Right forelimb (tissue), 1 donor: ENCODE results near the gene AVPR2.

Experiments used
- DNase-seq: peaks from one replicate; pipeline ENCODE4 v3.0.0-alpha.2; 2018

The AVPR2 gene

DNA sequence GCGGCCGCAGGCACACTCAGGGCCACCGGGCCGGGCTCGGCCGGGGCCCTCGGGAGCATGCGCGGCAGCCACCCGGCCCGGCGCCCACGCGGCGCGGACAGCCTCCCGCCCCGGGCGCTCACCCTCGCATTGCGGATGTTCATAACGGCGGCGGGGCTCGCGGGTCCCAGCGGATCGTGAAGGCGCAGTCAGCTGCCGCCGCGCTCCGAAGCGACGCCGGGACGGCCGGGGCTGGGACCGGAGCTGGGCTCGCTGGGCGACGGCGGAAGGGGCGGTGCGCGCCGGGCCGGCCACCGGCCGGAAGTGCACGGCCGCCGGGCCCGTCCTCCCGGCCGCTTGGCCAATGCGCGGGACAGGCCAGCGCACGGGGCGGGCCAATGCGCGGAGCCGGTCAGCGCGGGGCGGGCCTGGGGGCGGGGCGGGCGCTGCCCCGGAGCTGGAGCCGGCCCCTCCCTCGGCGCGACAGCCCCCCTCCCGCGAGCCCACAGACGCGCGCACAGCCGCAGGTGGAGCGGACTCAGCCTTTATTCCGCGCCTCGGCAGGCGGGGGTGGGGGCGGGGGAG is 30.4 kb downstream of the AVPR2 start, which contains the start of gene NAA10:
Gene NAA10 (minus strand): TSS at position 276 of the 564 bp plus-strand sequence. CDS start 133 bp downstream, at position 143.
- peak; percentile 82 for DNase-seq

DNA sequence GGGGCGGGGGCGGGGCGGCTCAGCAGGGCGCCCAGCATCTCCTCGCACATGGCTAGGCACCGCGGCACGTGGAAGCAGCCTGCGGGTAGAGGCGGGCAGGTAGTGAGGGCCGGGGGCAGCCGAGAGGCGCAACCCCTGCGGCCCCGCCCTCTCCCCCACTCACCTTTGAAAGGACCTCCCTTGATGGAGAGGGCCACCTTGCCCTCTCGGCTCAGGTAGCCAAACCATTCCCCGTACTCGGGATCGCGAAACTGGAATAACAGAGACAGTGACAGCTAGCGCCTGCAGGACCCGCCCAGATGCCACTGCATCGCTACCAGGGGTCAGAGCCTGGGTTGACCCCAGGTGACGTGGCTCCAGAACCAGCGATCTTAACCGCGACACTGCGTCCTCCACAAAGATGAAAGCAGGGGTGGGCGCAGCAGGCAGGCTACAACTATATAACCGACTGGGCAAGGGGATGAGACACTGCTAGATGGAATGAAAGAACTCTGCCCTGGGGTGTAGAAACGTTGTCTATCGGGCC is 30.9 kb downstream of the AVPR2 start:
- DNase-seq: no peak

DNA sequence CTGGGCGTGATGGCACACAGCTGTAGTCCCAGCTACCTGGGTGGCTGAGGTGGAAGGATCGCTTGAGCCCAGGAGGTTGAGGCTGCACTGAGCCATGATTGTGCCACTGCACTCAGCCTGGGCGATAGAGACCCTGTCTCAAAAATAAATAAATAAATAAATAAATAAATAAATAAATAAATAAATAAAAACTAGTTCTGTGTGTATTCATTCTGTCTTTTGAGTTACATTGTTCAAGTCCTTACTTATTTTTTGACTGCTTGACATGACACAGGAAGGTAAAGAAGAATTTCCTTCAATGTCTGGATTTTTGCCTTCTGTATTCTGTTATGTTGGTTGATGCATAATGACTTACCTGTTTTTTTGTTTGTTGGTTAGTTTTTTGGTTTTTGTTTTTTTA is 32.6 kb downstream of the AVPR2 start:
- DNase-seq: no peak

DNA sequence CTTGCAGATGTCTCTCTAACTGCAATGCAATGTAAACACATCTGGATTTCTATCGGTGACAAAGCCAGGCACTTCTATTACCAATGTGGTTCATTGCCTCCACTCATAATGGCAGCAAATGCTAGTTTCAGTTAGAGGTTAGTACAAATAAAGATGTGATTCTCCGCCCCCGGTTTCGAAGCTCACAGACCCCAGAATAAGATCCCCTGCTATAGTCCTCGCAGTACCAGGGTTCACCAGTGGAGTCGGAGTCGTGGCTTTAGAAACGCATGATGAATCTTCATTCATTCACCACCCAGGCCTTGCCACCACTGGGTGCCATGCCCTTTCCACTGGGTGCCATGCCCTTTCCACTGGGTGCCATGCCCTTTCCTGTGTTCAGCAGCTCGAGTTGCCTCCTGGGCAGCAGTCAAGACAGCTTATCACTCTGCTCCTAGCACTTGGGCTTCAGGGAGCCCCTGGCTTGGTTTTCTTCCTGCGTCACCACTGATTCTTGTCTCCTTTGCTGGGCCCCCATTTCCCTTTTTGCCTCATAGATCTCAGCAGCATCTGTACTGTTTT is 33.8 kb downstream of the AVPR2 start:
- no peak for DNase-seq

DNA sequence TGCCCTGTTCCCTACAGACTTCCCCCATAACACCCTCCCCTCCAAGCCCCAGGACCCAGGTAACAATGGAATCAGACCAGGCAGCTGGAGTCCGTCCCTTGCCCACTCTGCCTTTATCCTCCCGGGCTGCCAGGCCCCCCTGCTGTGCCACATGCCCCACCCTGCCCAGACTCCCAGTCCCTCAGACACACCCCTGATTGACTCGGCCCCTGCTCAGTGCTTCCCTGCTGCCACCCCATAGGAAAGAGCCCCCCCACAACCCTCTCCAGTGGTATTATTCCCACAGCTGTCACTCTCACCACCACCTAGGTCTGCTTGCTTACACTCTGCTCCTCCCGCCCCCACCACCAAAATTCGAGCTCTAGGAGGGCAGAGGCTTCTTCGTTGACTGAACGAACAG is 35.1 kb downstream of the AVPR2 start:
- DNase-seq: no peak

DNA sequence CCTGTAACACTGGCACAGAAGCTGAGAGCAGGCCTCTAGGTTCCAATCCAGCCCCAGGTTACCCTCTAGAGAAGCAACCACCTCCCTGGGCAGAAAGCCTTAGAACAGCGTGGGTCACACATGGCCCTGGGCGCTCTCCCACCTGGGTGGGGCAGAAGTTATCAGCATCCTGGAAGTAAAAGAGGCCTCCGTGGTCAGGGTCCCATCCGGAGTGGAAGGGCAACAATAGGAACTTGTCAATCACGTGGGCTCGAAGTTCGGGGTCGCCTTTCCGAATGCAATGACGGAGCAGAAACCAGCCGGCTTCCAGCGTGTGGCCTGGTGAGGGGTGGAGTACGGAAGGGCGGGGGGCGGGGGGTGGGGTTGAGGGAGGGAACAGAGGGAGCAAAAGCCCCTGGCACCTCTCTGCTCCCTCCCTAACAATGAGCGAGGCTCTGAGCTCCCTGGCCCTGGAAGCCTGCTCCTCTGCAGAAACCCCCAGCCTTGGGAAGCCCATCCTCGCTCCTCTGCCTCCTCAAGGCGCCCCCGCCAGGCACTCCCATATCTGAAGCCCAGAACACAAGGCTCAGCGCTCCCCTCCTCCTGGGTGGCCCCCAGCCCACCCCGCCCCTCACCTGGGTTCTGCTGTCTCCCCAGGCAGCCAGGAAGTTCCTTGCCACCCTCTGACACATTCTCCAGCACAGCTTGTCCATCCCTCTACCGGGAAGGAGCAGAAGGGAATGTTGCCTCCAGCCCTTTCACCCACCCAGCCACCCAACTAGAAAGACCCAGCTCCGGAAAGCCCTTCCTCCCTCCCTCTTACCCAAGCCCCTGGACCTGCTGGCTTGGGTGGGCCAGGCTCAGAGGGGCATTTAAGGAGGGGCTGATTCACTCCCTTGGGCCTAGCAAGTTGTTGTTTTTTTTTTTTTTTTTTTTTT is 37.1 kb downstream of the AVPR2 start:
- DNase-seq: no peak

DNA sequence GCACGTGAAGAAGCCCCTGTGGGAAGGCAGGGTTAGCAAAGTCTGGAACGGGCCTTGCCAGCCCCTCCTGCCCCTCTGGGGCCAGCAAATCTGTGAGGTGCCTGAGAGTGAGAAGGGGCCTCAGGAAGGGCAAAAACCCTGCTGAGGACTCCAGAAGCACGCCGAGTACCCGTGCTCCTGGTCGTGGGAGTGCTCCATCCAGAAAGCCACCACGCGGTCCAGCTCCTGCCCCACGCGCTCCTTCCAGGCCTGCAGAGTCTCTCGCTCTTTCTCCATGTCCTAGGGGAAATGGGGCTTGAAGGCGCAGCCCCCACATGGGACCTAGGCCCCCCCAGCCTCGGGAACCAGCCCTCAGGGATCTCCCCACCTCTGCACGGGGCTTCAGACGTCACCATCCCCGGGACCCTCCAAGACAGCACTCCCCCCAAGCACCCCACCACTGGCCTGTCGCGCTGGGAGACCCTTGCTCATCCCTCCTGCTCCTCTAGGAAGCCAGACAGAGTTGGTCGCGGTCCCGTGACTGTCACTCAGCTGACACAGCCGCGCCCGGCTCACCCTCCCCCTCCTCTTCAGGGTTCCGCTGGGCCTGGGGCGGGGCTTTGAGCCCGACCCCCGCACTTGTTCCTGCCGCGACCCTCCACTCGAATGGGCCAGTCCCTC is 39.8 kb downstream of the AVPR2 start, which contains the start of gene RENBP:
Gene RENBP (minus strand): TSS at position 504 of the 660 bp plus-strand sequence. CDS start 33 bp downstream, at position 471.
- DNase-seq: no peak

DNA sequence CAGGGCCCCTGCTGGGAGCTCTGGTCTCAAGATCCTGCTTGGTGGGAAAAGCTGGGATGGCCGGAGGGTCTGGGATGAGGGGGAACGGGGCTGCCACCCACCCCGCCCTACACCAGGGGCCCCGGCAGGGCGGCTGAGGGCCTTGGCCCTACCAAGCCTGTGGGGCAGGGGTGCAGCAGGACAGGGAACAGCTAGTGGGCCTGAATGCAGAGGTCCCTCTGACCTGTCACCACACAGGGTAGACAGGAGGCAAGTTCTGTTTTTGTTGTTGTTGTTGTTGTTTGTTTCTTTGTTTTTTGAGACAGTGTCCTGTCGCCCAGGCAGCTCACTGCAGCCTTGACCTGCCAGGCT is 40.3 kb downstream of the AVPR2 start:
- DNase-seq: no peak

DNA sequence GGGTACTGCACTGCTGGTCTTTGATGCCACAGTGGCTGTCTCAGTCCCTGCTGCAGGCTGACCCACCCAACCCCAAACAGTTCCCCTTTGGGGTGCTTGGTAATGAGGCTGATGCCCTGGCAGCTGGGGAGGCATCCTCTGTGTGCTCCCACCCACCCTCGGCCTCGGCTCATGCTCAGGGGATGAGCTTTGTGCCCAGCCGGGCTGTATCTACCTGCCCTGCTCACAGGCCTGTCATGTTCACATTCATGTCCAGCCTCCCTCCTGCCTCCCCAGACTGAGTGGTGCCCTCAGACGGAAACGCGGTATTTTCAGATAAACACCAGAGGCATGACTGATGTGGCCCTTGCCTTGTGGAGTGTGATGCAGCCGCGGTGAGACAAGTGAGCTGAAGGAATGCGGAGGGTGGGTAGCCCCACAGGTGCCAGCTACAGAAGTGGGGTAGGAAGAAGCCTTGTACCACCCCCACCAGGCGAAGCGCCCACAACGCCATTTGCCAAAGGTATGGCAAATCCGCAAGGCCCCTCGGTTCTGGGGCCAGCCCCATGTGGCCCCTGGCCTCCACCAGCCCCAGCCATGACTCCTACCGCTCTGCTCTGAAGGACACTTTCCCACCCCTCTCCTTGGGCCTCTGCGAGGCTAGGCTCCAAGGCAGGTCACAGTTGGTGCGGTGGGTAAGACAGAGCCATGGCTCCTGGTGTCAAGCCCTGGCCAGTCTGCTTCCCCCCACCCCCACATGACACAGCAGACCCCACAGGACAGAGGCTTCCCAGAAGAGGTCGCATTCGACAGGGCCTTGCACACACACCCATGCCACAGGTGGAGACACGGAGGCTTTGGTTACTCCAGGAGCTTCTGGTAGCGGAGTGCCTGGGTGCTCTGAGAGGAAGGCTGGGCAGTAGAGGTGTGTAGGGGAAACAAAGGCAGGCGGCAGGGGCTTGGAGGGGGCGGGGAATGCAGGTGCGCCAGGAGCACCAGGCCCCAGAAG is 41.8 kb downstream of the AVPR2 start:
- no peak for DNase-seq

DNA sequence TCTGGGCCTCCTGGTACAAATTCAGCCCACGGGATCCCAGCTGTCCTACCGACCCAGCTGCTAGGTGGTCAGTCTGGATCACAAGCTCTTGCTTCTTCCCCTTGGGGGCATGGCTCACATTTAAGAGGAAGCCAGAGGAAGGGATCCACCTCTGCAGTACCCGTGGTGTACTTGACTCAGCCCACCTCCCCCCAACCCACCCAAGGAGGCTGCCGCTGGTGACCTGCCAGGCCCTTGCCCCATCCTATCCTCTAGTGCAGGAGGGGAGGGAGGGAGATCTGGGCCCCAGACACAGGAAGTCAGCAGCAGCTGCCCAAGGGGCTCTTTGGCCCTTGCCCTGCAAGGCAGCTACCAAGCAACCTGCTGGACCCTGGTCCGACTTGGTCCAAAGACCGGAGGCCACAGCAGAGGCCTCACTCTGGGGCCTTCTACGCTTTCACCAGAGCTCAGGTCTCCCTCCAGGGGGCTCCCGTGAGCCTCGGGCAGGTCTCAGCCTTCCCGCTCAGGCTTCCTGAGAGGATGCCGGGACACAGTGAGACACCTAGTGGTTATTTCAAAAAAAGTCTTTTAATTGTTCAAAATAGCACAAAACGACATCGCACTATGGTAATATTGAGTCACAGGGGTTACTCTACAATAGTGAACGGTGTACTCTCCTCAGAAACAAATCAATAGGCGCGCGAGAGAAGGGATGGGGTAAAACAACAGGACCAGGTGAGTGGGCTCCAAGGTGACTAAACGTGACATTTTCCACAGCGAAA is 42.7 kb downstream of the AVPR2 start:
- peak; percentile 66 for DNase-seq

DNA sequence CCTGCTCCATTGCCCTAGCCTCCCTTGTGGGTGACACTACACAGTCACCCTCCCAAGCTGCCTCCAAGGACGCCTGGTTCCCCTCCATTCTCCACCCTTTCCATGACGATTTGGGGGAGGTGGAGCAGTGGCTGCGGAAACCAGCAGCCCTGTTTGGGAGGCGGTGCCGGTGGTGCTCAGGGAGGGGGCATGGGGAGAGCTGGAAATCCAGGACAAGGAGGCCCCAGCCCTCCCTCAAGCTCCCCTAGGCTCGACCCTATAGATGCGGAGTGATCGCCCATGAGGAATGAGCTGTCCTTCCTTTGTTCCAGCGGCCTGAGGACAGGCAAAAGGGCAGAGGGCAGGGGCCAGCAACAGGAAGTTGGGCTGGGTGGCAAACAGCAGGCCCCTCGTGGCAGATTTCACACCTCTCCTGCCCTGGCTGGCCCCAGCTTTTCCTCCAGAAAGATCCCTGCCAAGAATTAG is 43.6 kb downstream of the AVPR2 start:
- DNase-seq: no peak

DNA sequence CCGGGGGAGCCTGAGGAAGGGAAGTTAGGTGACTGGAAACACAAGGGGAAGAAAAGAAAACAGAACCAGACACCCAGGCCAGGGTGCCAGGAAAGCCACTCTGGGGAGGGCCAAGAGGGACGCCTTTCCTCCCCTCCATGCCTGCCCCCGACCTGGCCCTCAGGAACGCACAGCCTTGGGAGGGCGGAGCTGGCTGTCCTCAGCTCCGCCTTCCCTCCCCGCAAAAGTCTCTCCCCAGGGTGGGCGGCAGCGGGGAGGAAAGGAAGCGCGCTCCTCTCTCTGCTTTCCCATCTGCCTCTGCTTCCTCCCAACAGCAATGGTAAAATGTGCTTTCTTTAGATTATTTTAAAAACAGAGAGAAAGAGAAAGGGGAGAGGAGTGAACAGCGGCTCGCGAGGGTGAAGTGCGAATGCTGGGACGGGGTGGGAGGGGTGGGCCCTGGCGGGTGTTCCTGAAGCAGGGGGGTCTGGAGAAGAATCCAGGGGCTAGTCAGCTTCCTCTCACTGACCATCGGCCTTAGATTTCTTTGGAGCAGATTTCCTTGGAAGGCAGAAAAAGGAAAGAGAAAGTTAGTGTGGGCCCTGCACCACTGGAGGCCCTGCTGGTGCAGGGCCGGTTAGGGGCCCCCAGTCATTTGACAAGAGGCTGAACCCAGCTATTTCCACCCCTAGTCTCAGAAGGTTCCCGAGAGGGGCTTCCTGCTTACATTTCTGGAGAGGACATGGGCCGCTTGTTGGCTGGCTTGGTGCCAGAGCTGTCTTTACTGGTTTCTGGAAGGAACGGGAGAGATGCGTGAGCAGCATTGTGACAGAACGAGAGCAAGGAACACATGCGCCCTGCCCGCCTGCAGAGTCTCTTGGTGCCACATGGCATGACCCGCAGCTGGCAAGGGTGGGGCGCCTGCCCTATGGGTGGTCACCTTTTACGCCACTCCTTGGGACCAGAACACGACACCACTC is 44.7 kb downstream of the AVPR2 start:
- DNase-seq: no peak

DNA sequence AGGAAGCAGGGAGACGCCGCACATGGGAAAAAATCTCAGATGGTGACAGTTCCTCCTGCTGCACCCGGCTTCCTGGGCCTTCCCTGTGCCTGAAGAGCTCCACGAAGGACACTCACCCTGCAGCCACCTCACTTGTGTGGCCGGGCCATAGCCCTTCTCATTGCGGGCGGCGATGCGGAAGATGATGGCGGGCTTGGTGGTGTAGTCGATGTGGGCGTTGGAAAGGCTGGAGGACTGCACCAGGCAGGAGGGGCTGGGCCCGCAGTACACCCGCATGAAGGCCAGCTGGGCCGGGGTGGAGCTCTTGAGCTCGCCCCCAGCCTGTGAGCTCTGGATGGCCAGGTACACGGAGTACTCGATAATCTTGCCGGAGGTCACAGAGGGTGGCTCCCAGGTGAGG is 45.7 kb downstream of the AVPR2 start:
- DNase-seq: no peak

DNA sequence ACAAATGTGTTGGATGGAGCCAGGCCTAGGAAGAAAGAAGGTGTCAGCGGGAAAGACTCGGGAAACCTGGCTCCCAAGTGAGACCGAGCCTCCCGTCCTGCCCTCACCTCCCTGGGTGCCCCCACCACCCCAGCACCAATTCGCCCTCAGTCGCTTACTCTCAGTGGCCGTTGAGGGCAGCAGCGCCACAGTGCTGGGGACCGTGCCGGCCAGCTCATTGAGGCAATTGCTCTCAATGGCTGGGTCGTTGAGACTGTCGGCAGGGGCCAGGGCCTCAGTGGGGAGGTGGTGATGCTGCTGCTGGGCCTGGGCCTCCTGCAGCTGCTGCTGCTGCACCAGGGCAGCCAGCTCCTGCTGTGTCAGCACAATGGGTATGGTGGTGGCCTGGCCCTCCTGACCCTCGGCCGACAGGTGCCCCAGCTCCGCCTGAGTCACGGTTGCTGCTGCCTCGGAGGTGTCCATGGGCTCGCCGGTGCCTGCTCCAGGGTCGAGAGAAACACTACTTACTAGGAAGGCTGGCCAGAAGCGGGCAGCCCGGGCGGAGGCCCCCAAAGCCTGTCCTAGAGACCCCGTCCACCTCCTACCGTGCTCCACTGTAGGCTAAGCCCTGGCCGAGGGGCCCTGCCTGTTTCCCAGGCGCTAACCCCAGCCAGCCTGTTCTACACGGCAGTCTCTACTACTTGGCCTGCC is 47.4 kb downstream of the AVPR2 start:
- DNase-seq: no peak

DNA sequence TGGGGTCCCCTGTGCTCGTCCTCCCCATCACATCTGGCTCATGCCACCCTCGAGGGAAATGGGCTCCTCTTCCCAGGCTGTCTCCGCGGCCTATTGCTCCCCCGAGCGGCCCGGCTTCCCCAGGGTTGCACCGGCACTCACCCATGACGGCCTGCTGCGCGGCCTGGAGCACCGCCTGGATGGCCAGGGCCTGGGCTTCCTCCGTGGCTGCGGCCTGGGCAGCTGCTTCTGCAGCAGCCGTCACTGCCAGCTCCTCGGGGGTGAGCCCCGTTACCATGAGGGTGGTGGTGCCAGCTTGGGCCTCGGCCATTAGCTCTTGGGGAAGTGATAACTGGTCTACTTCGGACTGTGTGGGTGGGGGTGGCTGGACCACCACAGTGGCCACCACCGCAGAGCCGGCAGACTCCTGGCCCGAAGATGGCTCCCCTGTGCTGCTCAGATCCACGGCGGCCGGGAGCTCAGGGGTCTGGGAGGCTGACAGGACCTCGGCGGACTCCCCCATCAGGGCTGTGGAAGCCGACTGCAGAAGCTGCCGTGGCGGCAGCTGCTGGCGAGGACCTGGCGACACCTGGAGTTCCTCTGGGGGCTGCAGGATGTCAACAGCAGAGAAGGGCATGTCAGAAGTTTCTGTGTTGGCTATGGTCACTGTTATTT is 48.0 kb downstream of the AVPR2 start:
- no peak for DNase-seq

DNA sequence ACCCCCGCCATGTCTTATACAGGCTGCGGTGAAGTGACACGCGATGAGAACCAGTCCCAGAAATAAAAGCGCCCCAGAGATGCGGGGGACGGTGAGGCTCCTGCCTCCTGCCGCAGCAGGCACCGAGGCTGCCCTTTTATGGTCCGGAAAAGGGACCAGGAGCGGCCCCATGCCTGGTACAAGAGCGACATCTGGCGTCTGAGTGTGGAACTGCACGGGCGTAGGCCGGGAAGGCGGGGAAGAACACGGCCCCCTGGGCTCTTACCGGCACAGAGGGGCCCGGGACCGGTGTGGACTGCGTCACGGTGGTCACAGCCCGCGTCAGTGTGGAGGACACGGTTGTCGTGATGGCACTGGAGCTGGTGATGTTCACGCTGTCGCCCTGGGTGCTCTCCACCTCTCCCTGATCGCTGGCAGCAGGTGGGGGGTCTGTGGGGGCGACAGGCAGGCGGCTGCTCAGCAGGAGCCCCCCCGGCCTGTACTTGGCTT is 48.9 kb downstream of the AVPR2 start:
- DNase-seq: peak; percentile 80

DNA sequence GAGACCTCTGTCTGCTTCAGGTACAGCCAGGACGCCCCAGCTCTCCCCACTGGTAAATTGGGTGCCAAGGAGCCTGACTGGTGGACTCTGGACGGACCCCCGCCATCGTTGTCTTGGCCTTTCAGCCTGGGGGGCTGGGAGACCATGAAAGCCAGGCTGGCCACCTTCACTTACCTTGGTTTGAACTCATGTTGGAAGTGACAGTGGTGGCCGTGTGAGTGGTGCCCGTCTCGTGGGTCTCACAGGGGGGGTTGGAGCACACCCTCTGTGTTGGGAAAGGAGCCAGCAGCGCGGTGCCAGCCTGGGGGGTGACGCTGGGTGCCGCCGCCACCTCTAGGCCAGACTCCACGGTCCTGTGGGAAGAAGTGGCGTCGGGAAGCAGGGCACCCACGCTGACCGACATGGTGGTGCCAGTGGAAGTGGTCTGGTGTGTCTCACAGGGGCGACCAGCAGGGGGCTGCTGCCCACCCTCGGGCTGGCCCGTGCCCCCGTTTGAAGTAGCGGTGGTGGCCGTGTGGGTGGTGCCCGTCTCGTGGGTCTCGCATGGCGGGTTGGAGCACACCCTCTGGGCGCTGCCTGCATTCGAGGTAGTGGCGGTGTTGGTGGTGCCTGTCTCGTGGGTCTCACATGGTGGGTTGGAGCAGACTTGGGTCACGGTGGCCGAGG is 49.6 kb downstream of the AVPR2 start:
- no peak for DNase-seq
